HCT116 (cell line): ENCODE data around the gene BEND7. TPM values are rescaled to one million over a fixed set of nuclear protein-coding genes. Genes with fewer than 3 reads are reported as not detected.

ENCODE experiments used
- ATAC-seq: fragments of 200-7000 bp; cut with Tn5 transposase; 2 replicates; pipeline ENCODE4 v1.9.1; 2020; ENCODE audit warnings: mild to moderate bottlenecking, moderate library complexity
- BruUV-seq: library from RNA; stranded (reverse); fragments of 400-500 nt; replicated peaks from 2 replicates; lab custom pipeline; 2021; lab: Mats Ljungman, UMichigan
- CTCF ChIA-PET: fragments of 300-600 bp; sonication (Branson Sonifier 250); formaldehyde crosslinking; loops from one replicate; lab custom pipeline; 2021; ENCODE audit warnings: antibody characterized with exemption; lab: Charles Lee
- POLR2A ChIA-PET: fragments of 300-600, 350-600 bp; sonication (Branson Sonifier 250); formaldehyde crosslinking; loops from one replicate; lab custom pipeline; 2021; ENCODE audit warnings: antibody characterized with exemption; lab: Charles Lee
- RAD21 ChIA-PET, 2 experiments: fragments of 300-600 bp; sonication (Branson Sonifier 250); formaldehyde crosslinking; loops; one replicate each; lab custom pipeline; 2023; ENCODE audit warnings: low total read pairs in 2 of 2; ENCODE audit not compliant: uncharacterized antibody in 2 of 2, unreplicated experiment in 2 of 2, low non-redundant PET in 1 of 2; lab: Charles Lee
- DNase-seq: peaks from one replicate; pipeline ENCODE4 v3.0.0-alpha.2; 2010; ENCODE audit warnings: low read depth, low spot score
- H2AFZ ChIP-seq: fragments of 200-600 bp; shearing (Covaris generic), sonication (generic); 2 replicates; pipeline ENCODE4 v1.6.1; 2017; ENCODE audit warnings: low read depth, mixed run types, mixed read lengths, antibody characterized with exemption, low read length; ENCODE audit not compliant: poor library complexity, severe bottlenecking
- H3K27ac ChIP-seq: 2 replicates; pipeline ENCODE4 v1.5.1; 2012; ENCODE audit warnings: low read depth, low read length
- H3K27me3 ChIP-seq: fragments of 200-600 bp; sonication (generic); 2 replicates; pipeline ENCODE4 v1.6.1; 2016; ENCODE audit warnings: mixed run types, low read length, mixed read lengths; ENCODE audit not compliant: insufficient read depth
- H3K36me3 ChIP-seq, 2 experiments: fragments of 200-500 bp in 1 of 2; fragments of 200-600 bp in 1 of 2; sonication (Bioruptor generic) in 1 of 2; sonication (generic) in 1 of 2; 2 replicates each; pipeline versions ENCODE4 v1.5.1 to v1.6.1; 2014 to 2016; ENCODE audit warnings: low read length in 2 of 2, inconsistent platforms in 1 of 2, mixed read lengths in 1 of 2, mixed run types in 1 of 2; ENCODE audit not compliant: insufficient read depth in 2 of 2, control insufficient read depth in 1 of 2
- H3K4me1 ChIP-seq, 2 experiments: fragments of 200-600 bp in 1 of 2; sonication (generic) in 1 of 2; 2 replicates each; pipeline versions ENCODE4 v1.5.1 to v1.6.1; 2012 to 2017; ENCODE audit warnings: low read length in 2 of 2, inconsistent platforms in 1 of 2, mild to moderate bottlenecking in 1 of 2, mixed read lengths in 1 of 2, mixed run types in 1 of 2, moderate library complexity in 1 of 2; ENCODE audit not compliant: insufficient read depth in 2 of 2, control insufficient read depth in 1 of 2
- H3K4me2 ChIP-seq: fragments of 200-600 bp; sonication (generic); 2 replicates; pipeline ENCODE4 v1.6.1; 2017; ENCODE audit warnings: mixed run types, low read length, mixed read lengths
- H3K4me3 ChIP-seq, 2 experiments: fragments of 200-600 bp in 1 of 2; sonication (generic) in 1 of 2; replicated peaks in 1 of 2; 2 replicates each; pipeline ENCODE4 v1.5.1; 2011 to 2016; ENCODE audit warnings: low read length in 2 of 2, control low read depth in 1 of 2, low read depth in 1 of 2, mild to moderate bottlenecking in 1 of 2, mixed read lengths in 1 of 2, mixed run types in 1 of 2
- H3K79me2 ChIP-seq: fragments of 200-600 bp; sonication (generic); 2 replicates; pipeline ENCODE4 v1.6.1; 2017; ENCODE audit warnings: mild to moderate bottlenecking, mixed run types, low read length, moderate library complexity, mixed read lengths; ENCODE audit not compliant: insufficient read depth
- H3K9ac ChIP-seq: fragments of 200-600 bp; sonication (generic); 2 replicates; pipeline ENCODE4 v1.6.1; 2016; ENCODE audit warnings: low read length, mixed read lengths
- H3K9me2 ChIP-seq: fragments of 200-600 bp; sonication (generic), shearing (Covaris generic); 2 replicates; pipeline ENCODE4 v1.6.1; 2017; ENCODE audit warnings: mixed run types, mild to moderate bottlenecking, moderate library complexity; ENCODE audit not compliant: insufficient read depth
- H3K9me3 ChIP-seq, 2 experiments: fragments of 200-500 bp in 1 of 2; fragments of 200-600 bp in 1 of 2; sonication (Bioruptor generic) in 1 of 2; sonication (generic) in 1 of 2; 2 replicates each; pipeline ENCODE4 v1.6.1; 2014 to 2017; ENCODE audit warnings: low read length in 2 of 2, mixed read lengths in 2 of 2, inconsistent platforms in 1 of 2, low read depth in 1 of 2, mild to moderate bottlenecking in 1 of 2, mixed run types in 1 of 2, moderate library complexity in 1 of 2; ENCODE audit not compliant: control insufficient read depth in 1 of 2, insufficient read depth in 1 of 2
- H4K20me1 ChIP-seq: fragments of 200-600 bp; sonication (generic), shearing (Covaris generic); 2 replicates; pipeline ENCODE4 v1.6.1; 2017; ENCODE audit warnings: mixed run types, mild to moderate bottlenecking, moderate library complexity; ENCODE audit not compliant: insufficient read depth
- CEBPB ChIP-seq: IDR thresholded peaks from 2 replicates; pipeline ENCODE4 v1.6.1; 2012; ENCODE audit warnings: low read depth
- EZH2 ChIP-seq: fragments of 200-600 bp; sonication (generic); IDR thresholded peaks from 2 replicates; pipeline ENCODE4 v1.6.1; 2017; ENCODE audit warnings: antibody characterized with exemption, mixed run types
- FOSL1 ChIP-seq: IDR thresholded peaks from 2 replicates; pipeline ENCODE4 v1.6.1; 2012; ENCODE audit warnings: low read depth
- SIN3A ChIP-seq: IDR thresholded peaks from 2 replicates; pipeline ENCODE4 v1.6.1; 2012; ENCODE audit warnings: low read depth
- SP1 ChIP-seq: IDR thresholded peaks from 2 replicates; pipeline ENCODE4 v1.6.1; 2012; ENCODE audit warnings: low read depth
- SRF ChIP-seq: IDR thresholded peaks from 2 replicates; pipeline ENCODE4 v1.6.1; 2012; ENCODE audit warnings: low read depth
- TCF7L2 ChIP-seq: IDR thresholded peaks from 2 replicates; pipeline ENCODE4 v1.7.0; 2011; ENCODE audit warnings: borderline replicate concordance, inconsistent platforms; ENCODE audit not compliant: insufficient read depth, insufficient read length; ENCODE audit errors: extremely low read depth
- YY1 ChIP-seq: IDR thresholded peaks from 2 replicates; pipeline ENCODE4 v1.6.1; 2011; ENCODE audit warnings: low read length, low read depth, moderate library complexity, mild to moderate bottlenecking; ENCODE audit not compliant: insufficient replicate concordance; ENCODE audit errors: extremely low read depth
- intact Hi-C: fragments of 100-400 bp; cut with micrococcal nuclease; formaldehyde crosslinking; loops from 2 replicates; pipeline ENCODE4 v1.10.0; 2022
- total RNA-seq: library from RNA; stranded (reverse); gene quantifications from one replicate; pipeline ENCODE4 v1.2.1, GENCODE V29; 2021; ENCODE audit not compliant: unreplicated experiment
- TF ChIP-seq, protein P1 (sequence below): IDR thresholded peaks from 2 replicates; pipeline ENCODE4 v1.6.1; 2011; ENCODE audit warnings: mild to moderate bottlenecking, low read length, moderate library complexity; ENCODE audit not compliant: insufficient replicate concordance; ENCODE audit errors: extremely low read depth
- TF ChIP-seq, protein P2 (sequence below), 3 experiments: fragments of 200-600 bp in 1 of 3; sonication (generic) in 1 of 3; IDR thresholded peaks in 2 of 3; conservative IDR thresholded peaks in 1 of 3; 2 replicates each; pipeline ENCODE4 v1.5.1; 2012 to 2017; ENCODE audit warnings: low read depth in 2 of 3, low read length in 2 of 3, antibody characterized with exemption in 1 of 3, borderline replicate concordance in 1 of 3, control low read depth in 1 of 3, mild to moderate bottlenecking in 1 of 3, mixed read lengths in 1 of 3, mixed run types in 1 of 3, moderate library complexity in 1 of 3; ENCODE audit not compliant: insufficient read depth in 1 of 3

BEND7 gene
- total RNA-seq, 1 experiment from 2014 or later, result 13.8 TPM

DNA sequence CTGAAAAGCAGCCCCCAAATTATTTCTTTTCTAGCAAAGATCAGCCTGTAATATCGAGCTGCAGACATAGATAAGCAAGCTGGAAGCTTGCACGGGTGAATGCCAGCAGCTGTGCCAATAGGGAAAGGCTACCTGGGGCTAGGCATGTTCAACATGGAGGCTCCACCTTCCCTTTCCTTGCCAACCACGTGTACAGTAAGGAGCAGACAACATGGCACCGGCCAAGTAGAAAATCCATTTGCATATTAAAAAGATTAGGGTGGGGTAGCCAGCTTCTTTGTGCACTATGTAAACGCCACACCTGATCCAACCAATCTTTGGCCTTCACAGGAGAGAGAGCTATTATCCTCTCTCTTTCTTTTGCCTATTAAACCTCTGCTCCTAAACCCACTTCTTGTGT lies 124.0 kb downstream of the BEND7 start:
- ChIA-PET POLR2A (no interaction called here), CTCF (no interaction called here), RAD21 (no interaction called here)
- no peak overlapping the region for H2AFZ ChIP-seq
- no peaks in the 10 kb centered on the region for H3K27me3 ChIP-seq
- H4K20me1 ChIP-seq, result no peaks in the 10 kb centered on the region
- TF ChIP-seq EZH2 (no peak), SP1 (no peak), TCF7L2 (no peak), FOSL1 (no peak), CEBPB (no peak), SIN3A (no peak), SRF (no peak), YY1 (no peak)
- TF ChIP-seq, protein P1, sequence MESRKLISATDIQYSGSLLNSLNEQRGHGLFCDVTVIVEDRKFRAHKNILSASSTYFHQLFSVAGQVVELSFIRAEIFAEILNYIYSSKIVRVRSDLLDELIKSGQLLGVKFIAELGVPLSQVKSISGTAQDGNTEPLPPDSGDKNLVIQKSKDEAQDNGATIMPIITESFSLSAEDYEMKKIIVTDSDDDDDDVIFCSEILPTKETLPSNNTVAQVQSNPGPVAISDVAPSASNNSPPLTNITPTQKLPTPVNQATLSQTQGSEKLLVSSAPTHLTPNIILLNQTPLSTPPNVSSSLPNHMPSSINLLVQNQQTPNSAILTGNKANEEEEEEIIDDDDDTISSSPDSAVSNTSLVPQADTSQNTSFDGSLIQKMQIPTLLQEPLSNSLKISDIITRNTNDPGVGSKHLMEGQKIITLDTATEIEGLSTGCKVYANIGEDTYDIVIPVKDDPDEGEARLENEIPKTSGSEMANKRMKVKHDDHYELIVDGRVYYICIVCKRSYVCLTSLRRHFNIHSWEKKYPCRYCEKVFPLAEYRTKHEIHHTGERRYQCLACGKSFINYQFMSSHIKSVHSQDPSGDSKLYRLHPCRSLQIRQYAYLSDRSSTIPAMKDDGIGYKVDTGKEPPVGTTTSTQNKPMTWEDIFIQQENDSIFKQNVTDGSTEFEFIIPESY, result no peak
- TF ChIP-seq, protein P2, sequence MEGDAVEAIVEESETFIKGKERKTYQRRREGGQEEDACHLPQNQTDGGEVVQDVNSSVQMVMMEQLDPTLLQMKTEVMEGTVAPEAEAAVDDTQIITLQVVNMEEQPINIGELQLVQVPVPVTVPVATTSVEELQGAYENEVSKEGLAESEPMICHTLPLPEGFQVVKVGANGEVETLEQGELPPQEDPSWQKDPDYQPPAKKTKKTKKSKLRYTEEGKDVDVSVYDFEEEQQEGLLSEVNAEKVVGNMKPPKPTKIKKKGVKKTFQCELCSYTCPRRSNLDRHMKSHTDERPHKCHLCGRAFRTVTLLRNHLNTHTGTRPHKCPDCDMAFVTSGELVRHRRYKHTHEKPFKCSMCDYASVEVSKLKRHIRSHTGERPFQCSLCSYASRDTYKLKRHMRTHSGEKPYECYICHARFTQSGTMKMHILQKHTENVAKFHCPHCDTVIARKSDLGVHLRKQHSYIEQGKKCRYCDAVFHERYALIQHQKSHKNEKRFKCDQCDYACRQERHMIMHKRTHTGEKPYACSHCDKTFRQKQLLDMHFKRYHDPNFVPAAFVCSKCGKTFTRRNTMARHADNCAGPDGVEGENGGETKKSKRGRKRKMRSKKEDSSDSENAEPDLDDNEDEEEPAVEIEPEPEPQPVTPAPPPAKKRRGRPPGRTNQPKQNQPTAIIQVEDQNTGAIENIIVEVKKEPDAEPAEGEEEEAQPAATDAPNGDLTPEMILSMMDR (IDR thresholded peaks at IDR 0.05 in 2 of 3, conservative IDR thresholded peaks at IDR 0.05 in 1 of 3; ENCODE audit: borderline replicate concordance in 1 of 3, insufficient read depth in 1 of 3, low read depth in 2 of 3, low read length in 2 of 3), result no peak
- no peak overlapping the region for H3K4me3 ChIP-seq
- no peaks in the 10 kb centered on the region for H3K9me2 ChIP-seq
- H3K4me2 ChIP-seq, result no peak overlapping the region
- no peaks in the 10 kb centered on the region for H3K79me2 ChIP-seq
- ATAC-seq (no peak), DNase-seq (no peak)
- no TSS peak for BruUV-seq
- H3K27ac ChIP-seq, result no peak overlapping the region
- no peaks in the 10 kb centered on the region for H3K36me3 ChIP-seq
- intact Hi-C loops, result no loop called here
- H3K9ac ChIP-seq, result no peak overlapping the region
- H3K4me1 ChIP-seq, result peaks cover 0 to 5% of the 10 kb centered on the region in 2 experiments; a peak in 1 of 4 replicates
- H3K9me3 ChIP-seq, result 0 out of 4 replicates have a peak, but pooled peaks cover 0 to 5% of the 10 kb centered on the region in 2 experiments
